Stimulated activated CD8-positive, alpha-beta memory T cell treated with anti-CD3 and anti-CD28 coated beads, Interleukin-4, amount 100 ng/mL, for 4 hours (primary cell): ENCODE results near the gene PRR36.
"Not testable (repeated sequence)": the region's sequence is repeated elsewhere in the genome, so short reads cannot be mapped to it uniquely, and the experiment has no call there.

Experiments used
- DNase-seq, 2 donors: peaks; one replicate each; pipeline ENCODE4 v3.0.0-alpha.2; 2020; ENCODE audit warnings: low read depth in 2 of 2, low spot score in 1 of 2

The PRR36 gene

GRCh38 chr19:7860714-7861618 lies 13.2 kb downstream of the PRR36 start:
- no peak for DNase-seq

- DNase-seq, result no peak
These were observed 14.1 kb downstream of the PRR36 start for GRCh38 chr19:7859831-7860713.

GRCh38 chr19:7859087-7859486 lies 15.1 kb downstream of the PRR36 start:
- not testable (repeated sequence) for DNase-seq

DNA sequence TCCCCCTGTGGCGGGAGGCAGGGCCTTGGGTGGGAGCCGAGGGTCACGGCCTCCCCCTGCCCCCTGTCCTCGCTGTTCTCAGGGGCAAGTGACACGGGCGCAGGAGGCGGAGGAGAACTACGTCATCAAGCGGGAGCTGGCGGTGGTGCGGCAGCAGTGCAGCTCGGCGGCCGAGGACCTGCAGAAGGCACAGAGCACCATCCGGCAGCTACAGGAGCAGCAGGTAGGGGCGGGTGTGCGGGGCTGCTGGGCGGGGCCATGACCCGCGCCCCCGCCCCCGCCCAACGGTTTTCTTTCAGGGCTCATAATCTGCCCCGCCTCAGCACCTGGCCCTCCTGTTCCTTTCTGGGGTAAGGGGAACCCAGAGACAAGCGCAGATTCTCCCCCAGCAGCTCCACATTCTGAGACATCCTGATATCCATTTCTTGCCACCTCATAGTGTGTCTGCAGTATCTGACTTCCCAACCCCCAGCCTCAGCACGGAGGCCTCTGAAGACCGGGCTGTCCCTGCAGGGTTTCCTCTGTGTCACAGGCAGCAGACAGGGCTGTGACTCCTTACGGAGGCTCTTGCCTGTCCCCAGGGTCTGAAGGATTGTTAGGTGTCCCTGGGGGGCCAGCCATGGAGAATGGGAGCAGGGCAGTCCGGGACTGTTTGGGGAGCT lies 15.9 kb downstream of the PRR36 start:
- DNase-seq, result no peak

- DNase-seq, result no peak
These were observed 16.5 kb downstream of the PRR36 start for GRCh38 chr19:7857727-7858108.

GRCh38 chr19:7856679-7857663 lies 17.2 kb downstream of the PRR36 start:
- no peak for DNase-seq

- no peak for DNase-seq
These were observed 18.0 kb downstream of the PRR36 start for GRCh38 chr19:7856109-7856591.

GRCh38 chr19:7855426-7856108 lies 18.6 kb downstream of the PRR36 start:
- no peak for DNase-seq

- no peak for DNase-seq
These were observed 20.4 kb downstream of the PRR36 start for GRCh38 chr19:7853770-7854128.

- DNase-seq, result peak; percentile 27
These were observed 21.1 kb downstream of the PRR36 start for GRCh38 chr19:7852851-7853769.

DNA sequence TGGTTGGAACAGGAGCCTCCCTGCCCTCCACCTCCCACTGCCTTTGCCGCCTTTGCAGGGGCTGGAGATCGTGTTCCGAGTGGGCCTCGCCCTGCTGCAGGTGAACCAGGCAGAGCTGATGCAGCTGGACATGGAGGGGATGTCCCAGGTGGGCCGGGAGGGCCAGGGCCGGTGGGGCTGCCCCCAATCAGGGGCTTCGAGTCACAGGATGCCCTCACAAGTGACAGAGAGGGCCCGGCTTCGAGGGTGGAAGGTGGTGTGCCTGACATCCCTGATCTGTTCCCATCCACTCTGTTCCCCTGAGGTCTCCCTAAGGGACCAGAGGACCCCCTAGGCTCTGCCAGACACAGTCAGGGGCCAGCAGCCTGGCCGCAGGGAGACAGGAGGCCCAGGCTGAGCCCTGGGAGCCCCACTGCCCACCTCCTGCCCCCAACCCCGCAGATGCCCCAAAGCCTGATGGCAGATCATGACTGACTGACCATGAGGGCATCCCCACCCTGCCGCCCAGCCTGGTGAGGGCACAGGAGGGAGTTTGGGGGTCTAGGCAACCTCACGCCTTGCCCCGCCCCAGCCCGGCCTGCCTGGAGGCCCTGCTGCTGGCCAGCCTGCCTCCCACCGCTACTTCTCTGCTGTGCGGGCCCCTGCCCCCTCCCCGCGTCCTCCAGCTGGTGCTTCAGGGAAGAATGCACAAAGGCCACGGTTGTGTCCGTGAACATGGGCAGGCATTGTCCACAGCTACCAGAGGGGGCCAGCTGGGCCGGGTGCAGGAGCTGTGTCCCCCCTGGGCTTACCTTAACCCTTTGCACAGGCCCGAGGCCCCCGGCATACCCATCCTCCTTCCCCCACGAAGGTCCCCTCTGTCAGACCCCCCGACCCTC lies 22.3 kb downstream of the PRR36 start:
- no peak for DNase-seq

- DNase-seq, result no peak
These were observed 23.1 kb downstream of the PRR36 start for GRCh38 chr19:7850945-7851622.

GRCh38 chr19:7850000-7850813 lies 24.0 kb downstream of the PRR36 start:
- no peak for DNase-seq

- DNase-seq, result no peak
These were observed 24.6 kb downstream of the PRR36 start for GRCh38 chr19:7849631-7849999.

DNA sequence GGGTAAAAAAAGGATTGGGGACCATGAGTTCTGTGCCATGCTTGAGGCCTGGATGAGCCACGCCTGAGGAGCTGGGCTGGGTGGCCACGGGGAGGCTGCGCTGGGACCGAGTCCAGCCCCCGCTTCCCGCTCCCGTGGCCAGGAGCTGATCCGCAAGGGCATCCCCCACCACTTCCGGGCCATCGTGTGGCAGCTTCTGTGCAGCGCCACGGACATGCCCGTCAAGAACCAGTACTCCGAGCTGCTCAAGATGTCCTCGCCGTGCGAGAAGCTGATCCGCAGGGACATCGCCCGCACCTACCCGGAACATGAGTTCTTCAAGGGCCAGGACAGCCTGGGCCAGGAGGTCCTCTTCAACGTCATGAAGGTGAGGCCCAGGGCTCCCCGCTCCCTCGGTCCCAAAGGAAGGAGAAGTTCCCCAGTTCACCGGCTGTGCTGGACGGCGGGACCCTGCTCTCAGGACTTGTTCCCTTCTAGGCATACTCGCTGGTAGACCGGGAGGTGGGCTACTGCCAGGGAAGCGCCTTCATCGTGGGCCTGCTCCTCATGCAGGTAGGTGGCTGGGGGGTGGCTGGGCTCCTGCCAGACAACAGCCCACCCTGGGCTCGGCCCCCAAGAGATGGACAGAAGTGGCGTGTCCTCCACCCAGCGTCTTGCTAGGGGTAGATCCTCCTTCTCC lies 25.3 kb downstream of the PRR36 start:
- DNase-seq, result no peak

- DNase-seq, result no peak
These were observed 26.5 kb downstream of the PRR36 start for GRCh38 chr19:7847664-7848063.
